ENCODE results near the gene NOXO1. TPM values are rescaled to one million over a fixed set of nuclear protein-coding genes. Genes with fewer than 3 reads are reported as not detected.

Gene NOXO1
- total and polyA plus RNA-seq, 2 experiments from 2014 or later: 2.0 to 2.6 TPM

GRCh38 chr16:2009791-2010510, 28.7 kb upstream of the NOXO1 start, which contains the start of gene ZNF598:
Gene ZNF598 (minus strand): TSS chr16:2009821.
- Mint-ChIP-seq H3K4me1 (peaks cover 30% of the 10 kb centered on the region), H3K4me3 (peak within 1 kb of the TSS; percentile 91), H3K27ac (peak within 1 kb of the TSS; percentile 91), H3K9me3 (no peaks in the 10 kb centered on the region), H3K36me3 (ENCODE audit: low read depth) (peaks cover 11% of the 10 kb centered on the region), H3K27me3 (ENCODE audit: insufficient read depth, low read depth, poor library complexity) (peaks cover 11% of the 10 kb centered on the region)
- H3K27me3 ChIP-seq (ENCODE audit: insufficient read depth): no peaks in the 10 kb centered on the region
- peak within 1 kb of the TSS; percentile 91 for H3K4me3 ChIP-seq
- H3F3A ChIP-seq (replicated peaks; ENCODE audit: low read depth): peaks cover 14% of the 10 kb centered on the region; the same call in 1 of the 2 replicates
- H3K79me2 ChIP-seq (replicated peaks; ENCODE audit: insufficient read depth): peaks cover 37% of the 10 kb centered on the region
- H3K36me3 ChIP-seq (ENCODE audit: insufficient read depth): no peaks in the 10 kb centered on the region
- peak within 1 kb of the TSS; percentile 97 for H3K4me2 ChIP-seq
- H3K27ac ChIP-seq (ENCODE audit: low read depth): peak within 1 kb of the TSS; percentile 85
- TF ChIP-seq REST (IDR thresholded peaks at IDR 0.05; ENCODE audit: unreplicated experiment) (no peak), EZH2phosphoT487 (IDR thresholded peaks at IDR 0.05; ENCODE audit: unreplicated experiment) (no peak), ETS1 (IDR thresholded peaks at IDR 0.05) (peak; percentile 78), POLR2AphosphoS5 (IDR thresholded peaks at IDR 0.05; ENCODE audit: low read depth) (peak; percentile 54), CREB1 (CRISPR knock-in tag; IDR thresholded peaks at IDR 0.05; ENCODE audit: low read depth) (peak; percentile 88)
- no peaks in the 10 kb centered on the region for H3K9me2 ChIP-seq (ENCODE audit: insufficient read depth)
- H3K4me1 ChIP-seq (ENCODE audit: insufficient read depth): peaks cover 15% of the 10 kb centered on the region
- H2AFZ ChIP-seq: peak within 1 kb of the TSS; percentile 92; the same call in 1 of the 2 replicates
- H4K20me1 ChIP-seq (replicated peaks; ENCODE audit: insufficient read depth): peaks cover 31% of the 10 kb centered on the region
- DNase-seq (ENCODE audit: low spot score): peak; percentile 91
- peak; percentile 86 for ATAC-seq

GRCh38 chr16:2009164-2009711, 28.0 kb upstream of the NOXO1 start:
- Mint-ChIP-seq H3K36me3 (ENCODE audit: low read depth) (peaks cover 11% of the 10 kb centered on the region), H3K9me3 (no peaks in the 10 kb centered on the region), H3K27me3 (ENCODE audit: insufficient read depth, low read depth, poor library complexity) (peaks cover 14% of the 10 kb centered on the region), H3K4me3 (peak overlapping the region; percentile 74), H3K27ac (no peak overlapping the region), H3K4me1 (peaks cover 36% of the 10 kb centered on the region)
- peaks cover 20% of the 10 kb centered on the region for H3K4me1 ChIP-seq (ENCODE audit: insufficient read depth)
- peak overlapping the region; percentile 97 for H3K4me2 ChIP-seq
- no peaks in the 10 kb centered on the region for H3K27me3 ChIP-seq (ENCODE audit: insufficient read depth)
- peaks cover 22% of the 10 kb centered on the region; the same call in 1 of the 2 replicates for H3F3A ChIP-seq (replicated peaks; ENCODE audit: low read depth)
- H4K20me1 ChIP-seq (replicated peaks; ENCODE audit: insufficient read depth): peaks cover 35% of the 10 kb centered on the region
- no peaks in the 10 kb centered on the region for H3K9me2 ChIP-seq (ENCODE audit: insufficient read depth)
- no peaks in the 10 kb centered on the region for H3K36me3 ChIP-seq (ENCODE audit: insufficient read depth)
- H2AFZ ChIP-seq: no peak overlapping the region
- TF ChIP-seq ZNF114 (CRISPR knock-in tag; IDR thresholded peaks at IDR 0.05) (no peak), REST (IDR thresholded peaks at IDR 0.05; ENCODE audit: unreplicated experiment) (no peak), EZH2phosphoT487 (IDR thresholded peaks at IDR 0.05; ENCODE audit: unreplicated experiment) (no peak), EZH2 (IDR thresholded peaks at IDR 0.05; ENCODE audit: low read depth, unreplicated experiment) (no peak), NANOG (IDR thresholded peaks at IDR 0.05; ENCODE audit: borderline replicate concordance) (no peak), ZNF331 (CRISPR knock-in tag; IDR thresholded peaks at IDR 0.05; ENCODE audit: low read depth) (no peak)
- peaks cover 37% of the 10 kb centered on the region for H3K79me2 ChIP-seq (replicated peaks; ENCODE audit: insufficient read depth)
- DNase-seq (ENCODE audit: low spot score) (no peak), ATAC-seq (peak; percentile 3; the same call in 2 of the 3 replicates)
- peak overlapping the region; percentile 91 for H3K4me3 ChIP-seq
- H3K27ac ChIP-seq (ENCODE audit: low read depth): 0 out of 2 replicates have a peak overlapping the region, but pooled peaks have one; percentile 45

Data from GM23338 (cell line).